Sciatic nerve (tissue), 2 donors: ENCODE results near the gene CDK4. TPM values are rescaled to one million over a fixed set of nuclear protein-coding genes. Genes with fewer than 3 reads are reported as not detected.
"Not testable (repeated sequence)": the region's sequence is repeated elsewhere in the genome, so short reads cannot be mapped to it uniquely, and the experiment has no call there.

ENCODE experiments used
- ATAC-seq: fragments of 200-7000 bp; cut with Tn5 transposase; one replicate; pipeline ENCODE4 v1.9.1; 2020; ENCODE audit warnings: mild to moderate bottlenecking, moderate library complexity
- DNase-seq: peaks from one replicate; pipeline ENCODE4 v3.0.0-alpha.2; 2020; ENCODE audit warnings: low spot score
- intact Hi-C: fragments of 100-400 bp; cut with DNase I; formaldehyde crosslinking; loops from one replicate; pipeline ENCODE4 v1.14.2; 2022
- microRNA-seq: library from miRNA; unstranded; fragments of <30 nt; microRNA quantifications from one replicate; pipeline ENCODE4 v1.2.0, GENCODE V29; 2020
- total RNA-seq: library from RNA; stranded (reverse); fragmentation: NEBNext Ultra II Directional; extraction: Animal tissue kit (Norgen Biotek cat#: 25700); gene quantifications from one replicate; pipeline ENCODE4 v1.2.1, GENCODE V29; 2021
- donor health status: DM: no; HTN: no; CAD: no.
- donor health status: DM: no; HTN: no; CAD: no.

CDK4 gene
- total RNA-seq, 1 donor from 2014 or later, result 54.0 TPM

- intact Hi-C loops, result no loop called here
- no peak for ATAC-seq
- no peak for DNase-seq
Observed at GRCh38 chr12:57719777-57720605, 32.1 kb downstream of the CDK4 start.

- ATAC-seq (no peak), DNase-seq (no peak)
- intact Hi-C loops, result no loop called here
Observed at GRCh38 chr12:57718641-57719528, 33.2 kb downstream of the CDK4 start.

DNA sequence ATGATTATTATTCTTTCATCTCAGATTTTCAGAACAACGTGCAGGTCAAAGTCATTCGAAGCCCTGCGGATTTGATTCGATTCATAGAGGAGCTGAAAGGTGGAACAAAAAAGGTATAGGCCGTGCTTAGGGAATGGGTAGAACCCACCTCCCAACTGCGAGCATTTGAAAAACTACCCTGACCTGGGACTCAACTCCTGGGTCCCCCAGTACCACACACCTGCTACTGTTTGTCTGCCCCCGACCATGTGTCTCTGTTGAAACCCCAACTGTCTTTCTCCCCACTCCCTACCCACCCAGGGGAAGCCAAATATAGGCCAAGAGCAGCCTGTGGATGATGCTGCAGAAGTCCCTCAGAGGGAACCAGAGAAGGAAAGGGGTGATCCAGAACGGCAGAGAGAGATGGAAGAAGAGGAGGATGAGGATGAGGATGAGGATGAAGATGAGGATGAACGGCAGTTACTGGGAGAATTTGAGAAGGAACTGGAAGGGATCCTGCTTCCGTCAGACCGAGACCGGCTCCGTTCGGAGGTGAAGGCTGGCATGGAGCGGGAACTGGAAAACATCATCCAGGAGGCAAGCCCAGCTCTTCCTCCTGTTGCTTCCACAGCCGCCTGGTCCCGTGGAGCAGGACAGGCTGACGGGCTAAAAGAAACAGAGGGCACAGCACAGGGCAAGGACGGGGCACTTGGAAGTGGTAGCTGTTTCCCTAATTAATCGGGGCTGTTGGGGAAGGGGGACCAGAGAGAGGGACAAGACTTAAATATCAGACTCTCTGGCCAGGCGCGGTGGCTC, 34.1 kb downstream of the CDK4 start:
- ATAC-seq (no peak), DNase-seq (no peak)
- intact Hi-C loops, result no loop called here

- intact Hi-C loops, result no loop called here
- DNase-seq, result no peak
- no peak for ATAC-seq
Observed at GRCh38 chr12:57717131-57717530, 35.0 kb downstream of the CDK4 start.

DNA sequence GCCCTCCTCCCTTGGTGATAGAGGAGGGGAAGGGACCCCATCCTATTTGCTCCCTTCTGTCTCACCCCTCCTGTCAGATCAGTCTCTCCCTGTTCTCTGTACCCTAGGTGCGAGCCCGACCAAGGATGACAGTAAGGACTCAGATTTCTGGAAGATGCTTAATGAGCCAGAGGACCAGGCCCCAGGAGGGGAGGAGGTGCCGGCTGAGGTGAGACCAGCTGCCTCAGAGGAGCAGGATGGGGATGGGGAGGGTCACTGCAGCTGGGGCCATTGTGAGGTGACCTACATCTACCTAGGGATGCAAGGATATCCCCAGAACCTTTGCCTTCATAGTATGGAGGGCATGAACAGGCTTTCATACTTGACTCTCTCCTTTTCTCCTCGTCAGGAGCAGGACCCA, 35.8 kb downstream of the CDK4 start:
- intact Hi-C loops, result no loop called here
- no peak for ATAC-seq
- DNase-seq, result no peak

GRCh38 chr12:57715786-57716185, 36.3 kb downstream of the CDK4 start:
- DNase-seq, result no peak
- ATAC-seq, result no peak
- intact Hi-C loops, result no loop called here

DNA sequence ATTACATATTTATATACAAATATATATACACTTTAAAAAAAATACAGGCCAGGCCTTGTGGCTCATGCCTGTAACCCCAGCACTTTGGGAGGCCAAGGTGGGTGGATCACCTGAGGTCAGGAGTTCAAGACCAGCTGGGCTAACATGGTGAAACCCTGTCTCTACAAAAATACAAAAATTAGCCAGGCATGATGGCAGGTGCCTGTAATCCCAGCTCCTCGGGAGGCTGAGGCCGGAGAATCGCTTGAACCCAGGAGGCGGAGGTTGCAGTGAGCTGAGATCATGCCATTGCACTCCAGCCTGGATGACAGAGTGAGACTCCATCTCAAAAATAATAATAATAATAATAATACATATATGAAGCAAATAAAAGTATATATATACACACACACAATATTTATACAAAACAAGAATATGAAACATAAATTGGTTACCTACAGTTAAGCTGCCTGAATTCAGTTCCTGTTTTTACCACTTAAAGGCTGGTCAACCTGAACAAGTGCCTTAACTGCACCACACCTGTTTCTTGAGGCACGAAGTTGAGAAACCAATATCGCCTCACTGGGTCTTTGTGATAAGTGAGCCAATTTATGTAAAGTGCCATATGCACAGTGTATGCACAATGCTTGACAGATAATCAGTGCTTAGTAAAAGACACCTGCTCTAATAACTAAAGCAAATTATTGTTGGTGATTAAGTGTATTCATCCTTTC, 36.9 kb downstream of the CDK4 start:
- ATAC-seq, intact Hi-C loops, DNase-seq: not testable (repeated sequence)

DNA sequence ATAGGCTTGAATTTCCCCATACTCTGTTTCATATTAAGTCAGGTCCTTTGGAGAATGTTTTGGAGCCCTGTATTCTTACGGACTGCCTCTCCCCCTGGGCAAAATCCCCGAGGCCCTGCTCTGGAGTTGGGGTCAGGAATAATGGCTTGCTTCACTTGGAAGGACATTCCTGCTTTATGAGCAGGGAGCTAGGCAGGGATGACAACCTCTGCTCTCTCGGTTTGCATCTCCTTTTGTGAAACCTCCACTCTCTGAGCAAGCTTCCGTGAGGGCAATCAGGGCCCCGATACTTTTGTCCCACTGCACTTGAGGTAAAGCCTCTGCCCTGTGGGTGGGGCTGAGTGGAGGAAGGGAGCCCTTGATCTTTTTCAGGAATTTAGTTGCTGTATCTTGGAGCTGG, 38.9 kb downstream of the CDK4 start:
- DNase-seq (no peak), ATAC-seq (no peak)
- intact Hi-C loops, result no loop called here

DNA sequence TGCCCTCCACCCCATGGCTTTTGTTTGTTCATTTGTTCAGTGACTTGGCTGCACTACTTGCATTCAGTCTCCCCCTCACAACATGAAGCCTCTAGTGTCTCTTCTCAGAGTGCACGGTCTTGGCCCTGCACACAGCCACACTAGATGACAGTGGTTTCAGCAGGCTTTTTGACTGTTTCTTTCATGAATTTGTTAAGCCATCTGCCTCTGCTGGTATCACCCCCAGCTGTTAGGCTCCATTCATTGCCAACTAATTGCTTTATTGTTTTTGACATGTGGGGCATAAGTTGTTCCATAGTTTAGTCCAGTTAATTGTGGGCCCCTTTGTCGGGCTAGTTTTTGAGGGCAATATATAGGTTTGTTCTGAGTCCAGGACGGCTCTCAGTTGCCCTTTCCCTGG, 39.4 kb downstream of the CDK4 start:
- no peak for ATAC-seq
- intact Hi-C loops, result no loop called here

DNA sequence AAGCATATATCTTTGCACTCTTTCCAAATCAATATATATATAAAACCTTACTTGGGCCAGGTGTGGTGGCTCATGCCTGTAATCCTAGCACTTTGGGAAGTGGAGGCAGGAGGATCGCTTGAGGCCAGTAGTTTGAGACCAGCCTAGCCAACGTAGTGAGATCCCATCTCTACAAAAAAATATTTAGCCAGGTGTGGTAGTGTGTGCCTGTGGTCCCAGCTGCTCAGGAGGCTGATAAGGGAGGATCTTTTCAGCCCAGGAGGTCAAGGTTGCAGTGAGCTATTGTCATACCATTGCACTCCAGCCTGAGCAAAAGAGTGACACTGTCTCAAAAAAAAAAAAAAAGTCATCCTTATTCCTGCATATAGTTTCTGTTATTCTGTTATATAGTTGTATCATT, 43.8 kb downstream of the CDK4 start:
- ATAC-seq (no peak), DNase-seq (no peak)
- intact Hi-C loops, result no loop called here

More for the DNA sequence above, 39.4 kb downstream of the CDK4 start:
- DNase-seq, result no peak

DNA sequence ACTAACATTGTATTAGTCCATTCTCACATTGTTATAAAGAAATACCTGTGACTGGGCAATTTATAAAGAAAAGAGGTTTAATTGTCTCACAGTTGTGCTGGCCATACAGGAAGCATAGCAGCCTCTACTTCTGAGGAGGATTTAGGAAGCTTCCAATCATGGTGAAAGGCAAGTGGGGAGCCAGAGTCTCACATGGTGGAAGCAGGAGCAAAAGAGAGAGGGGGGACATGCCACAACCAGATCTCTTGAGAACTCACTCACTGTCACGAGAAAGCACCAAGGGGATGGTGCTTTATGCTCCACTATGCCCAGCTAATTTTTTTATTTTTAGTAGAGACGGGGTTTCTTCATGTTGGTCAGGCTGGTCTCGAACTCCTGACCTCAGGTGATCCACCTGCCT, 44.9 kb downstream of the CDK4 start:
- DNase-seq (no peak), ATAC-seq (no peak)
- intact Hi-C loops, result no loop called here

- ATAC-seq (no peak), DNase-seq (no peak)
- intact Hi-C loops, result no loop called here
Observed at GRCh38 chr12:57700317-57700716, 51.8 kb downstream of the CDK4 start.

- intact Hi-C loops, result no loop called here
- no peak for DNase-seq
- no peak for ATAC-seq
Observed at GRCh38 chr12:57698414-57698813, 53.7 kb downstream of the CDK4 start.

Small RNAs within 50 kb of the gene (microRNA-seq; reads per million reads assigned to microRNA genes)
- not detected for gene MIR6759

Other genes with a start within 250 kb of the CDK4 start
- 34.0 TPM for gene DDIT3, start 231.8 kb downstream of the CDK4 start, total RNA-seq
- gene MBD6, start 229.5 kb downstream of the CDK4 start, total RNA-seq, result 76.2 TPM
- 104 TPM for gene DCTN2, start 205.1 kb downstream of the CDK4 start, total RNA-seq
- gene KIF5A, start 202.3 kb downstream of the CDK4 start, total RNA-seq, result 5.6 TPM
- 26.0 TPM for gene PIP4K2C, start 161.1 kb downstream of the CDK4 start, total RNA-seq
- gene DTX3, start 147.5 kb downstream of the CDK4 start, total RNA-seq, result 42.9 TPM
- gene ARHGEF25, start 140.9 kb downstream of the CDK4 start, total RNA-seq, result 61.3 TPM
- gene B4GALNT1, start 119.1 kb downstream of the CDK4 start, total RNA-seq, result 16.6 TPM
- gene OS9, start 58.2 kb downstream of the CDK4 start, total RNA-seq, result 230 TPM
- 4.0 TPM for gene AGAP2, start 13.6 kb downstream of the CDK4 start, total RNA-seq
- 37.1 TPM for gene TSPAN31, start 7.3 kb downstream of the CDK4 start, total RNA-seq
- 10.6 TPM for gene MARCHF9, start 2.8 kb upstream of the CDK4 start, total RNA-seq
- 0.98 TPM for gene CYP27B1, start 14.8 kb upstream of the CDK4 start, total RNA-seq
- gene METTL1, start 19.8 kb upstream of the CDK4 start, total RNA-seq, result 13.4 TPM
- gene EEF1AKMT3, start 20.3 kb upstream of the CDK4 start, total RNA-seq, result 11.8 TPM
- 14.6 TPM for gene TSFM, start 30.5 kb upstream of the CDK4 start, total RNA-seq
- 7.3 TPM for gene AVIL, start 66.4 kb upstream of the CDK4 start, total RNA-seq
- gene CTDSP2, start 94.4 kb upstream of the CDK4 start, total RNA-seq, result 202 TPM
- 8.5 TPM for gene ATP23, start 189.3 kb upstream of the CDK4 start, total RNA-seq